GM19455 (cell line): ENCODE data around the gene PIP4K2C.

Experiments used
- ATAC-seq: cut with Tn5 transposase; IDR thresholded peaks from one replicate; pipeline ENCODE4 v1.9.1; 2021; ENCODE audit not compliant: unreplicated experiment

The PIP4K2C gene

DNA sequence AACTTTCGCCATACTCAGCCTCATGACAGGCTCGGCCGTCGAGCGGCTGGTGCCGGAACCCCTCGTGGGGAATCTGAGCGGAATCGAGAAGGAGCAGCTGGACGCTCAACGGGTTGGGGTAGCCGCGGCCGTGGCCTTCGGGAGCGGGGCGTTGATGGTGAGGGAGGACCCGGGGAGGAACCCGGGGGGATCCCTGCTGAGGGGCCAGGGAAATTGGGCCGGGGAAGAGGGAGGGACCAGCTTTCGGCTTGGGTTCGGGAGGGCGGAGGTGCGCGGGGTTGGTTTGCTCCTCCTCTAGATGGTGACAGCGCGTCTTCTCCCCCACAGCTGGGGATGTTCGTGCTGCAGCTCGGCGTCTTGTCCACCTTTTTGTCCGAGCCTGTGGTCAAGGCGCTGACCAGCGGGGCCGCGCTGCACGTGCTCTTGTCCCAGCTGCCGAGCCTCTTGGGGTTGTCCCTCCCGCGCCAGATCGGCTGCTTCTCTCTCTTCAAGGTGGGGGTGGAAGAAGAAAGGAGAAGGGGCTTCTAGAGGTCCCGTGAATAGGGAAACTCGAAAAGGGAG is 30.0 kb downstream of the PIP4K2C start:
- ATAC-seq: no peak

DNA sequence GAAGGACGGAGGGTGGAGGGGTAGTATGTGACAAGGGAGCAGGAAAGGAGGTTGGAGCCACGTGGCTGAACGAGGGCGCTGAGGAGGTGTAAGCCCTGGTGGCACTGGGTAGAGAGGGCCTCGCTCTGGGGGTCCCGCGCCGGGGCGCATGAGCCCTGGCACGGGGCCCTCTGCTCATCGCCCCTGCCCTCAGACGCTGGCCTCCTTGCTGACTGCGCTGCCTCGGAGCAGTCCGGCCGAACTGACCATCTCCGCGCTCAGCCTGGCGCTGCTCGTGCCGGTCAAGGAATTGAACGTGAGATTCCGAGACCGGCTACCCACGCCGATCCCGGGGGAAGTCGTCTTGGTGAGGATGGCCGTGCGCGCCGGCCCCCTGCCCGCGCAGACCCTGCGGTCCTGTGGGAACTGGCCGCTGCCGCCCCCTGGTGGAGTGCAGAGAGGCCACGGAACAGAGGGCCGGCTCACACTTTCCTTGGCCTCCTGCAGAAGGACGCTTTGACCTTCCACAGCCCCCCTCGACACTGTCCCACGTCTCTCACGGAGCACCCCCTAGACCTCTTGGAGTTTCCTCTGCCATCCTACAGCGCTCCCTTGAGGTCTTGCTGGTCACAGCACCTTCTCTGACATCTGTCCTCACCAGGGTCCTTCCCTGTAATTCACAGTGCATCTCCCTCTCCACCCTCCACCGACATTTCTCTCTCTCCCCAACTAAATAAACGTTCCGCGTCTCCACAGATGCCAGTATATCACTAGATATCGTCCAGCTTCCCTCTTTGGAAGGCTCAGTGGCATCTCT is 30.7 kb downstream of the PIP4K2C start:
- no peak for ATAC-seq

DNA sequence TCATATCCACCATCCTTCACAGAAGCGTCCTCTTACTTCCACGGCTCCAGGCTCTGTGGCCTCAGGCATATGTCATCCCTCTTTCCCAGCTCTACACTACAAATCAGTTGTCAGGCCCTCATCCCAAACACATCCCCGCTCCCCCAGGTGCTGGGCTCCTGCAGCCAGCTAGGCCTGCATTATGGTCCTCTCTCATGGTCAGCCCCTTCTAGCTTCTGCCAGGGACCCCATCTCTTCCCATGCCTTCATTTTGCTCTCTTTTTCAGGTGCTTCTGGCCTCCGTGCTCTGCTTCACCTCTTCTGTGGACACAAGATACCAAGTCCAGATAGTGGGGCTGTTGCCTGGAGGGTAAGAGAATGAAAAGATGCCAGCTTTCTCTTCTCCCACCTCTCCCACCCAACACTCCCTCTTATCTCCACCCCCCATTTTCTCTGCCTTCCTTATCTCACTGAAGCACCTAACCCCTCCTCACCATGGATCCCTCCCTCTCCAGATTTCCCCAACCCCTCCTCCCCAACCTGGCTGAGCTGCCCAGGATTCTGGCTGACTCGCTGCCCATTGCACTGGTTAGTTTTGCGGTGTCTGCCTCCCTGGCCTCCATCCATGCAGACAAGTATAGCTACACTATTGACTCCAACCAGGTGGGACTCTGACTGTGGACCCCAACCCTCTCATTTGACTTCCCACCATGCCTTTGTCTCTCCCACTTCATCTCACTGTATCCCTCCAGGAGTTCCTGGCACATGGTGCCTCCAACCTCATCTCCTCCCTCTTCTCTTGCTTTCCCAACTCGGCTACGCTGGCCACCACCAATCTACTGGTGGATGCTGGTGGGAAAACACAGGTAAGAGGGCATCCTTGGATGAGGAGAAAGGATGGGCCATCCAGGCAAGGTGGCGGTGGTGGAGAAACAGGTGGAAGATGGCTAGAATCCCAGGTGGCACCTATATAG is 31.6 kb downstream of the PIP4K2C start:
- no peak for ATAC-seq

DNA sequence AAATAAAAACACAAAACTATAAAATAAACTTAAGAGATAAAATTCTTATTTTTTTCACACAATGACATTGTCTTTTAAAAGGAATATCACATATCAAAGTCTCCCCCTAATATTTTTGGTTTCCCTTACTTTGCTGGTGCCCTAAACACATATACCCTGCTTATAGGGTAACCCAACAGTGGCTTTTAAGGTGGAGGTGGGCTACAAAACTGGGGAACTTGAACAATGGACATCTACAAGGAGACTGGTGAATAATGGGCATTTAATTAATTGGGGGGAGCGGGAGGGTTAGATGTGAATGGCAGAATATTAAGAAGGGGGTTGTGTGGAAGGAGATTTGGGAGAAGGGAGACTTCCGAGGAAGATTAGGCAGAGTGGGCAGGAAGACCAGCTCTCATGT is 32.4 kb downstream of the PIP4K2C start:
- ATAC-seq: no peak

DNA sequence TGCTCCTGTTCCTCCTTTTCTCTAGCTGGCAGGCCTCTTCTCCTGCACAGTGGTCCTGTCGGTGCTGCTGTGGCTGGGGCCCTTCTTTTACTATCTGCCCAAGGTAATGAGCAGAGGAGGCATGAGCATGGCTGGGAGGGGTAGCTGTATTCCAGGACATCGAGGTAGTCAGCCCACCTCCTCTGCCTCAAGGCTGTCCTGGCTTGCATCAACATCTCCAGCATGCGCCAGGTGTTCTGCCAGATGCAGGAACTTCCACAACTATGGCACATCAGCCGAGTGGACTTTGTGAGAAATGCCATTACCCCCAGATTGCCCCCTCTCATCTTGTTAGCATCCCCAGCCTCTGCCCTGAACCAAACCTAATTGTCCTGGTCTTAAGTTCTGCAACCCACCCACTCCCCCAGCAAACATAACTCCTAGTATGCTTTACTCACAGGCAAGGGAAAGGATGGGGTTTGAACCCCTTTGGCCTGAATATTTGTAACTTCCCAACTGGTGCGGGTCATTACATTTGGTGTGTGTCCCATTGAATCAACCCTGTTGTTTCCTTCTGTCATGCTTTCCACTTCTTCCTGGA is 32.9 kb downstream of the PIP4K2C start:
- ATAC-seq: no peak

DNA sequence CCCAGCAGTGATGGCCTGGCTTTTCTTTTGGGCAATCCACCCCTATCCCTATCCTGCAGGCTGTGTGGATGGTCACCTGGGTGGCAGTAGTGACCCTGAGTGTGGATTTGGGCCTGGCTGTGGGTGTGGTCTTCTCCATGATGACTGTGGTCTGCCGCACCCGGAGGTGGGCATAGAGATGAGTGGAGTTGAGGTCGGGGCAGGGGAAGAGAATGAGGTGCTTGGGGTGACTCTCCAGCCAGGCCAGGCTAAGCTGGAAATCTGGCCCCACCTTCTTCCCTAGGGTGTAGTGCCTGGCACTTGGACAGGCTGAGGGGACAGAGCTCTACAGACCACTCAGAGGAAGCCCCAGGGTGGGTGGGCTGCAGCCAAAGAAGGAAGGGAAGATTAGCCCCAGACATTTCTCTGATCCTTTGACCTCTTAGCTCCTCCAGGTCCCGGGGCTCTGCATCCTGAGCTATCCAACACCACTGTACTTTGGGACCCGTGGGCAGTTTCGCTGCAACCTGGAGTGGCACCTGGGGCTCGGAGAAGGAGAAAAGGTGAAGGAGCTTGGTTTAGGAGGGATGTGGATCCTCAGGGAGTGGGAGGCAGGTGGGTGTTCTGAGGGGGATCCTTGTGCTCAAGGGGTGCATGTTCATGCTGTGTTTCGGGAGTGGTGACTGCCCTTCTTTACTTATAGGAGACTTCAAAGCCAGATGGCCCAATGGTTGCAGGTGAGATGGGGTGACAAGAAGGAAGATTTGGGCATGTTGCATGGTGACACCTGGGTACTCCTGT is 33.6 kb downstream of the PIP4K2C start:
- ATAC-seq: no peak

DNA sequence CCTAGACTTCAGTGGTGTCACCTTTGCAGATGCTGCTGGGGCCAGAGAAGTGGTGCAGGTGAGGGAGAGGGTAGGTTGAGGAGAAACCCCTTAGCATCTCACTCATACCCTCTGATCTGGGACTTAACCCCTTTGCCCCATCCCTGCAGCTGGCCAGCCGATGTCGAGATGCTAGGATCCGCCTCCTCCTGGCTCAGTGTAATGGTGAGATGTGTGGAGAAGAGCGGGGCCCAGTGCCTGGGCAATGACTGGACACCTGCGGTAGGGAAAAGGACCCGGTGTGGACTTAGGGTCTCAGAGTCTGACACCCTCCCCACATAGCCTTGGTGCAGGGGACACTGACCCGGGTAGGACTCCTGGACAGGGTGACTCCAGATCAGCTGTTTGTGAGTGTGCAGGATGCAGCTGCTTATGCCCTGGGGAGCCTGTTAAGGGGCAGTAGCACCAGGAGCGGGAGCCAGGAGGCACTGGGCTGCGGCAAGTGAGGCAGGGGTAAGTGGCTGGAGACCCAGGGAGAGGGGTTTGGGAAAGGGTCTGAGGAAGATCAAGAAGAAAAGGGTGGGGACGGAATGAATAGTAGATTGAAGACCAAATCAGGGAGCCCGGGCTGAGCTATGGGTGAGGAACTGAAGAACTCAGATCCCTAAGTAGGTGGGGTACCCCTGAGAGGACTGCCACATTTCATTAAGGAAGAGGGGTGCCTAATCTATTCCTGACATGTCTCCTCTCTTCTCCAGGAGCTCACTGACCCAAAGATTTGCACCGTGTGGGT is 34.5 kb downstream of the PIP4K2C start:
- no peak for ATAC-seq

DNA sequence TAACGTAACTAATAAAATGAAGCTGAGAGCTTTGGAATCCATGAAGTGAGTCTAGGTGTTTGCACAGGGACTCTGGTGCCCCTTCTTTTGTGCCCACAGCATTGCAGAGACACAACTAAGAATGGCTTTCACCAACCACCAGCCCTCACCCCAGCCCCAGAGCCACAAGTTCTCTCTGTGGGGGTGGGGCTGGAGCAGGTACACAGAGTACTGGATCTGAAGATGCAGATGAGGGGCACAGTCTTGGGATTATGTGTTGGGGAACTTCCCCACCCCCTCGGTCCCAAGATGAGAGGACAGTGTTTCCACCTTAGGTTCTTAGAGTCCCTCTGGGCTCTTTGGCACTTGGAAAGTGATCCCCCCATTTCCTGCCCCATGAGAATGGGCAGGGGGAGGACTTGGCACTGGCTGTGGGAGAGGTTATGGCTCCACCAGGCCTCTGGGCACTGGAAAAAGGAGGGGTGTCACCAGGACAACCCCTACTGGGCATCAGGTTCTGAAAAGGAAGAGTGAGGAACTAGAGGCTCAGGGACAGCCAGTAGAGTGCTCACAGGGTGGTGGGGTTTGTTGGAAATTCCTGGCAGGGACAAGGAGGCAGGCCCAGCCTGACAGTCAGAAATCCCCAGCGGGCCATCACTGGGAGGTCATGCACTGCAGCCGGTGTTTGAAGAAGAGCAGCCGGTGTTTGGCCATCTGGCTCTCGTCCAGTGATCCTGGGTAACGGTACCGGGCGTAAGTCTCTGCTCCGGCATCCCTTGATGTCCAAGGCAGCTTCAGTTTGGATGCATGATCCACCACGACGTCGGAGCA is 35.3 kb downstream of the PIP4K2C start:
- no peak for ATAC-seq

DNA sequence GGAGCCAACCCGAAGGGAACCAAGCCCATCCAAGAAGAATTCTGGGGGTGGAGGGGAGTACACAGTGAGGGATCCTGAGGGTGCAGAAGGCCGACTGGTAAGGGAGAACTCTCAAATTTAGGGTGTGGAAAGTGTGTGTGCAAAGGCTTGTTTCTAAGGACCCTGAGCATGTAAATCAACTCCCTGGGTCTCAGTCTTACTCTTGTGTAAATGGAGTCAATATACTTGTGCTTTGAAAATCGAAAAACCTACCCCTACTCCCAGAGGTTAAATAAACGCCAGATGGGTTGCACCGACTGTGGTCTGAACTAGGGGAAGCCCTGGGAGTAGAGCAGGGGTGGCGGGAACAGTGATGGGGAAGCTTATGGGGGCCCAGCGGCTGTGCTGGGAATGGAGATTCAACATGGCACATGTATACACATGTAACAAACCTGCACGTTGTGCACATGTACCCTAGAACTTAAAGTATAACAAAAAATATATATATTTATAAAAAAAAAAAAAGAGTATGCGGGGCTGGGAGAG is 36.0 kb downstream of the PIP4K2C start:
- ATAC-seq: no peak

DNA sequence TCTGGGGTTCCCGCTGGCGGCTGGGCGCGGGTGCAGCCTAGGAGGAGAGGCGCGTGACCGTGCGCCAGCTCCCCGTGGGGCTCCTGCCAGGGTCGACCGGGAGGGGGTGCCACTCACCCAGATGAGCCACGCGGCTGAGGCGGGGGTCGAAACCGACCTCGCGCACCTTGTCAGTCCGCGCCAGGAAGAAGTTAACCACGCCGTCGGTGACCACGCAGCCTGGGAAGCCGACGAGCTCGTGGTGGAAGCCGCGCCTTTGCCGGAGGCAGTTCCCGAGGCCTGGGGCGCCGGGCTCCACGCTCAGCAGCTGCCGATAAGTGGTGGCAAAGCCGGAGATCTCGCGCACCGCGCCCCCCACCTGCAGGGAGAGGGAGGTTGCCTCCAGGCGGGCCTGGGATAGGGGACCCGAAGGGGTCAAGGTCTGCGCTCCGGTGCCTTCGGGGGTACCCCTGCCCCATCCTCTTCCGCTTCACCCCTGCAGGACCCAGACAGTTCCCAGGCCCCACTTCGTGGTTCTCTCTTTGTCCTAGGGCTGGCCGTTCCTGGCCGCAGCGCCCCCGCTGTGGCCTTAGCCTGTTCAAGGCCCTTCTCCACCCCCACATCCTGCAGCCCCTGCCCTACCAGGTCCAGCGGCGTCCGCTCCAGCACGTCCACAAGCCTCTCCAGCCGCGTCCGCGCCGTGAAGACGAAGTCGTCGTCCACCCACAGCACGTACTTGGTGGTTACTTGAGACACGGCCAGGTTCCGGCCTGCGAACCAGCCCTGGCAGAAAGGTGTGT is 36.7 kb downstream of the PIP4K2C start:
- ATAC-seq: no peak

DNA sequence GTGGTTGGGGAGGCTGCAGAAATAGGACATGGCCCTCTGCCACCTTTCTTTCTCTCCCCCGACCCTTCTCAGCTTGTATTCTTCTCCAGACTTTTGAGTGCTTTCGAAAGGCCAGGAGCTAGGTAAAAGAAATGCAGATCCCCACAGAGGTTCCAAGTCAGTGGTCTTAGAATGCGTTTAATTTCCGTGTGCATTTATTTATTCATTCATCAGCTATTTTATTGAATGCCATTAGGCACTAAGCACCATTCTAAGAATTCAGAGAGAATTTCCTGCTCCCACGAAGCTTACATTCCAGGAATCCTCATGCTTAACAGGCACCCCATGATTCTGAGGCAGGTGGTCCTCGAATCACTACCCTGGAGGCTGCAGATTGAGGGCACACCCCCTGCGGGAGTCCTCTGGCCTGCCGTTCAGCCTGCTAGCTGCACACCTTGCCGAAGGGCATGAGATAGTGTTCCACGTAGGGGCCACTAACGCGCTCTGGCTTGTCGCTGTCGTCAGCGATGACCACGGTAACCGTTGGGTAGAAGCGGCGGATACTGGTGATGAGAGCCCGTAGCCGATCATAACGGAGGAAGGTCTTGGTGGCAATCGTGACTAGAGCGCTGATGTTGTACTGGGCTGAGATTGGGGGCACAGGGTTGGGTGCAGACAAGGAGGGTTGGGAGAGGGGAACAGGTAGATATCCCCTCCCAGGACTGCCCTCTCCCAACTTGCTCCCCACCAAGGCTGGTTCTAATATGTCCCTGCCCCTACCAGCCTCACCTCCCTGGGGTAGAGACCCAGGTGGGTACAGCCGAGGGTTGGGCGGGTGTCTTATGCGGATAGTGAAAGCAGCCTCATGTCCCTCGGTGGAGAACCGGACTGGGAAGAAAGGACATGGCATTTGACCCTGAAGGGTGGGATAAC is 37.5 kb downstream of the PIP4K2C start:
- no peak for ATAC-seq

DNA sequence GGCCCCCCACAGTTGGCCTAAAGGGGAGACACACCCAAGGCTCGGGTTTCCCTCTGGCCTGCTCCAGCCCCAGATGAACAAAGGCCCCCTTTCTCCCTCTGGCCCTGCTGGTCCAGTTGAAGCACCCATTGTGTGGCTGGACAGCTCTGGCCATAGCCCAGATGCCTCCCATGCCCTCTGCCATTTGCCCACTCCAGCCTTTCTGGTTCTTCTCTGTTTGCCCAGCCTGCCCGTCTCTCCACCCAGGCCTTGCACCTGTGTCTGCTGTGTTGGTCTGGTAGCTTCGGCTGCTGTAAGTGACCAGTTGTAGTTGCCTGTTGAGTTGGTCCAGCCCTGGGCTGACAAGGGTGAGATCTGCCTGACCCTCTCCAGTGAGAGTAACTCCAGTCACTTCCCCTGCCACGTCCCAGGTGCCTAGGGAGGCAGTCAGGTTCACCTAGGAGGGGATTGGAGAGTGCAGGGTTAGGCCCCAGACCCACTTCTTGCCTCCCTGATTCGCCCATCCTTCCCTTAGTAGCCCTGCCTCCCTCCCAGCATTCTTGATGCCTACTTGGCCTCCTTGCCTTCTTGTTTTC is 39.0 kb downstream of the PIP4K2C start:
- ATAC-seq: no peak

DNA sequence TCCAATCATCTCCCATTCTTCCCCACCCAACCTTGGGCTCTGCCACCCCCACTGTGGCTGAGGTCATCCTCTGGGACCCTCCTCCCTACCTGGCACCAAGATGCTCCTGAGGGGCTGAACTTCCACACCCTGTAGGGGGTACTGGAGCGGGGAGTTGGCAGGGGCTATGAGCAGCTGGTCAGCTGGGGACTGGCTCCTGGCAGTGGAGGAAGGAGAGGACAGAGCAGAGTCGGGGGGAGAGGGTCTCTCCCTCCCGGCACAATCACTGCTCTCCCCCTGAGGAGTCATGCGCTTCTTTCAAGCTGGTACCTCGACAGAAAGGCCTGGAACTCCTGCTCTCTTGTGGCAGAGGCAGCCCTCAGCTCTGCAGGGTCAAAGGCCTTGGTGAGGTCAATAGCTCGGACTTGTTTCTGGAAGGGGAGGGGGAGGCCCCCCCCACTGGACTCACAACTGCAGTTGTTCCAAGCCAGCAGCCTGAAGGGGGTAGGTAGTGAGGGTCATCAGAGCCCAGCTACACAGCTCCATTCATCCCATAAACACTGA is 40.0 kb downstream of the PIP4K2C start:
- no peak for ATAC-seq

DNA sequence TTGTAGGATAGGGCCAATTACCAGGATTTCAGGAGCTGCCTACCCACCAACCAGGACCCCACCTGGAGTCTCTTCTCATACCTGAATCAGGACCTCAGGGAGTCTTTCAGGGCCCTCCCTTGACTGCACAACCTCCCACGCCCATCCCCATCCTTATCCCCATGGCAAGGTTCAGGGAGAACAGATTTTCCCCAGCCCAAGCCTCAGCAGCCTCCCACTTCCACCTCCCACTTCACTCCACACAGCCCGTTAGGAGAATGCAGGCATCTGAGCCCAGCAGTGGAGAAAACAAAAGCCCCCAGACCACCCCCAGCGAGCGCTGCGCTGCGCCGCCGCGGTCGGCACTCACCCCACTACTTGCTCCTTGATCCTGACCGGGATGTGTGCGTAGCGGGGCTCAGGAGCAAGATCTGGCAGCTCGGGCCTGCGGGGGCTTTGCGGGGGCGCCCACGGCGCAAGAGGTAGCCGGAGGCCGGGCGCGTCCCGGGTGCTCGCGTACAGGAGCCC is 40.6 kb downstream of the PIP4K2C start:
- ATAC-seq: no peak

DNA sequence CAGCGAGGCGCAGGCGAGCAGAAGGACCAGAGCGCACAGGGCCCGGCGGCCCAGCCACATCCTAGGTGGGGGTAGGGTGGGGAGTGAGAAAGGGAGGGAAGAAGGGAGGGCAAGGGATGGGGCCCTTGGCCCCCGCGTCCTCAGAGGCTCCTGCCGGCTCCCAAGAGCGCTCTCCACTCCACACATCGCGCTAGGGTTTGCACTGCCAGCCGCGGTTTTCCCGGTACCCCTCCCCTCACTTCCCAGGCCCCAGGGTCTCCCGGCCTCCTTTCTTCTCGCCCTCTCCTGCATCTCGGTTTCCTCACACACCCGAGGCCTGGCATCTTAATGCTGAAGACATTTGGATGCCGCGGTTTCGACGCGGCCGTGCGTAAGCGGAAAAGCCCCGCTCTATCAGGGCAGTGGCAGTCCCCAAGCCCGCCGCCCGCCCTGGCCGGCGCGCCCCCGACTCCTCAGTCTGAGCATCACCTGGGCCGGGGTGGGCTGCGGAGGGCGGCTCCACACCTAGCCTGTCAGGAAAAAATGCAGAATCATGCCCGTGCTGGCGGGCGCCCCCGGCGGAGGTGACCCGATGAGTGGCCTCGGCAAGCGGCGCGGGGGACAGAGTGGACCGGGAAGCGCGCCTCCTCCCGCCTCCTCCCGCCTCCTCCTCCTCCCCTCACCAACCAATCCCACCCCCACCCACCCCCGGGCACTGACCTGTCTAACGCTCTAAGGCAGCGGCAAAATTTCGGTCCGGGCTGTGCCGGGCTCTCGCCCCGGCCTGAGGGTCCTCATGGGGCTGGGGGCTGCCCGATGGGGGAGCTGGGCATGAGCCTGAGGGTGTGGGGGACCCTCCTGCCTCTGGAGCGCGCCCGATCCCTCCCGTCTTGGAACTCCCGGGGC is 41.3 kb downstream of the PIP4K2C start:
- no peak for ATAC-seq
